HepG2 (cell line): ENCODE results near the gene SLC39A1. TPM values are rescaled to one million over a fixed set of nuclear protein-coding genes. Genes with fewer than 3 reads are reported as not detected.
A peak's percentile ranks its signal among the peaks of the same experiment; 100 is the strongest.

Experiments
- ARNT2 ChIP-seq: sonication (generic); formaldehyde crosslinking; IDR thresholded peaks from 2 replicates; pipeline ENCODE4 v1.8.0; 2022; ENCODE audit warnings: mild to moderate bottlenecking, low read depth, missing genetic modification reagents, moderate library complexity
- ATF4 ChIP-seq, 2 experiments: fragments of 450-650 bp in 1 of 2; sonication (generic) in 1 of 2; formaldehyde crosslinking; IDR thresholded peaks; 2 replicates each; pipeline versions ENCODE4 v1.5.0 to v1.8.0; 2020 to 2022; ENCODE audit warnings: mild to moderate bottlenecking in 1 of 2, missing genetic modification reagents in 1 of 2
- BCLAF1 ChIP-seq: fragments of 450-650 bp; IDR thresholded peaks from 2 replicates; pipeline ENCODE4 v1.6.1; 2017; ENCODE audit warnings: mild to moderate bottlenecking
- EEA1 ChIP-seq: sonication (generic); formaldehyde crosslinking; IDR thresholded peaks from 2 replicates; pipeline ENCODE4 v1.5.1; 2020; ENCODE audit warnings: mild to moderate bottlenecking, missing genetic modification reagents, borderline replicate concordance
- ETV5 ChIP-seq: IDR thresholded peaks from 2 replicates; pipeline ENCODE4 v1.6.1; 2018; ENCODE audit warnings: missing biosample characterization, missing genetic modification reagents, inconsistent platforms, borderline replicate concordance
- FOXK1 ChIP-seq: sonication (generic); formaldehyde crosslinking; IDR thresholded peaks from 2 replicates; pipeline ENCODE4 v1.4.0; 2020; ENCODE audit warnings: low read depth, missing genetic modification reagents, borderline replicate concordance
- GTF3A ChIP-seq: sonication (generic); formaldehyde crosslinking; conservative IDR thresholded peaks from 2 replicates; pipeline ENCODE4 v1.4.0; 2020; ENCODE audit warnings: mild to moderate bottlenecking, missing genetic modification reagents
- HOXA7 ChIP-seq: sonication (generic); formaldehyde crosslinking; IDR thresholded peaks from 2 replicates; pipeline ENCODE4 v1.8.1; 2022; ENCODE audit warnings: mild to moderate bottlenecking, missing genetic modification reagents, moderate library complexity
- IRF9 ChIP-seq: sonication (generic); formaldehyde crosslinking; IDR thresholded peaks from 2 replicates; pipeline ENCODE4 v1.8.0; 2022; ENCODE audit warnings: missing genetic modification reagents, mild to moderate bottlenecking, borderline replicate concordance
- KDM5B ChIP-seq: sonication (generic); formaldehyde crosslinking; IDR thresholded peaks from 2 replicates; pipeline ENCODE4 v1.4.0; 2020; ENCODE audit warnings: missing genetic modification reagents, mild to moderate bottlenecking, borderline replicate concordance
- MAFF ChIP-seq: IDR thresholded peaks from 2 replicates; pipeline ENCODE4 v1.6.1; 2011; ENCODE audit warnings: low read depth, low read length, improper control_type of control experiment
- MED1 ChIP-seq: sonication (generic); formaldehyde crosslinking; IDR thresholded peaks from 2 replicates; pipeline ENCODE4 v1.4.0; 2020; ENCODE audit warnings: missing genetic modification reagents
- NR1H2 ChIP-seq: sonication (generic); formaldehyde crosslinking; IDR thresholded peaks from 2 replicates; pipeline ENCODE4 v1.8.1; 2022; ENCODE audit warnings: low read depth, missing genetic modification reagents, borderline replicate concordance
- SMAD3 ChIP-seq: sonication (generic); formaldehyde crosslinking; IDR thresholded peaks from 2 replicates; pipeline ENCODE4 v1.4.0; 2020; ENCODE audit warnings: missing genetic modification reagents
- SPEN ChIP-seq: sonication (generic); formaldehyde crosslinking; IDR thresholded peaks from 2 replicates; pipeline ENCODE4 v1.5.1; 2020; ENCODE audit warnings: low read depth, mild to moderate bottlenecking, missing genetic modification reagents
- SUZ12 ChIP-seq: fragments of 150-350 bp; IDR thresholded peaks from 2 replicates; pipeline ENCODE4 v1.6.1; 2014; ENCODE audit warnings: low read depth, low read length
- ZNF121 ChIP-seq: sonication (generic); formaldehyde crosslinking; IDR thresholded peaks from 2 replicates; pipeline ENCODE4 v1.5.0; 2020; ENCODE audit warnings: mild to moderate bottlenecking, missing genetic modification reagents
- ZNF329 ChIP-seq: sonication (generic); formaldehyde crosslinking; IDR thresholded peaks from 2 replicates; pipeline ENCODE4 v1.9.0; 2021; ENCODE audit warnings: low read depth, mild to moderate bottlenecking, missing genetic modification reagents
- ZNF672 ChIP-seq: sonication (generic); formaldehyde crosslinking; IDR thresholded peaks from 2 replicates; pipeline ENCODE4 v1.8.1; 2022; ENCODE audit warnings: missing genetic modification reagents
- polyA plus RNA-seq, 8 experiments: library from polyadenylated mRNA; depleted of rRNA in 3 of 8; stranded (reverse) in 7 of 8; unstranded in 1 of 8; fragments of >200 nt; fragmentation: Illumina TruSeq in 4 of 8; extraction: Trizol in 4 of 8; gene quantifications; 2 replicates each; pipeline versions ENCODE4 v1.2.1 to v1.2.3, GENCODE V29; 2011 to 2016; ENCODE audit warnings: low read depth in 4 of 8, missing spikeins in 1 of 8, mixed read lengths in 1 of 8; ENCODE audit not compliant: insufficient read depth in 1 of 8
- total RNA-seq, 5 experiments: library from RNA; depleted of rRNA; stranded (reverse); fragments of >200 nt; fragmentation: Illumina TruSeq; extraction: Trizol; gene quantifications; 2 replicates each; pipeline ENCODE4 v1.2.3, GENCODE V29; 2016; ENCODE audit warnings: low read depth in 1 of 5
- TF ChIP-seq, protein P1 (sequence below): fragments of 450-650 bp; IDR thresholded peaks from 2 replicates; pipeline ENCODE4 v1.6.1; 2016
- TF ChIP-seq, protein P2 (sequence below): IDR thresholded peaks from 2 replicates; pipeline ENCODE4 v1.6.1; 2016; ENCODE audit warnings: low read depth, control low read depth

Gene SLC39A1
- total and polyA plus RNA-seq, 2 of the 13 experiments (the other 11 are each of a cell fraction or from before 2014, with no cell fraction given): 71.2 to 78.4 TPM

- TF ChIP-seq, protein P1, sequence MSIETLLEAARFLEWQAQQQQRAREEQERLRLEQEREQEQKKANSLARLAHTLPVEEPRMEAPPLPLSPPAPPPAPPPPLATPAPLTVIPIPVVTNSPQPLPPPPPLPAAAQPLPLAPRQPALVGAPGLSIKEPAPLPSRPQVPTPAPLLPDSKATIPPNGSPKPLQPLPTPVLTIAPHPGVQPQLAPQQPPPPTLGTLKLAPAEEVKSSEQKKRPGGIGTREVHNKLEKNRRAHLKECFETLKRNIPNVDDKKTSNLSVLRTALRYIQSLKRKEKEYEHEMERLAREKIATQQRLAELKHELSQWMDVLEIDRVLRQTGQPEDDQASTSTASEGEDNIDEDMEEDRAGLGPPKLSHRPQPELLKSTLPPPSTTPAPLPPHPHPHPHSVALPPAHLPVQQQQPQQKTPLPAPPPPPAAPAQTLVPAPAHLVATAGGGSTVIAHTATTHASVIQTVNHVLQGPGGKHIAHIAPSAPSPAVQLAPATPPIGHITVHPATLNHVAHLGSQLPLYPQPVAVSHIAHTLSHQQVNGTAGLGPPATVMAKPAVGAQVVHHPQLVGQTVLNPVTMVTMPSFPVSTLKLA: 0 out of 2 replicates have a peak, but pooled peaks have one; percentile 28
- peak; percentile 75; the same call in 1 of the 2 replicates for TF ChIP-seq KDM5B (CRISPR knock-in tag)
- no peak for TF ChIP-seq ATF4 (CRISPR knock-in tag; IDR thresholded peaks at IDR 0.05)
- TF ChIP-seq ZNF329 (CRISPR knock-in tag): peak; percentile 16; the same call in 1 of the 2 replicates
- TF ChIP-seq ZNF672: no peak
- TF ChIP-seq IRF9 (CRISPR knock-in tag): peak; percentile 85; the same call in 1 of the 2 replicates
- peak; percentile 68 for TF ChIP-seq SPEN (CRISPR knock-in tag)
- TF ChIP-seq ZNF121 (CRISPR knock-in tag): peak; percentile 30; the same call in 1 of the 2 replicates
- no peak for TF ChIP-seq BCLAF1
- peak; percentile 47; the same call in 1 of the 2 replicates for TF ChIP-seq NR1H2 (CRISPR knock-in tag)
- no peak for TF ChIP-seq HOXA7
- TF ChIP-seq MAFF: peak; percentile 28; the same call in 1 of the 2 replicates
- peak; percentile 86 for TF ChIP-seq ETV5
- TF ChIP-seq FOXK1 (CRISPR knock-in tag): peak; percentile 99
- TF ChIP-seq, protein P2, sequence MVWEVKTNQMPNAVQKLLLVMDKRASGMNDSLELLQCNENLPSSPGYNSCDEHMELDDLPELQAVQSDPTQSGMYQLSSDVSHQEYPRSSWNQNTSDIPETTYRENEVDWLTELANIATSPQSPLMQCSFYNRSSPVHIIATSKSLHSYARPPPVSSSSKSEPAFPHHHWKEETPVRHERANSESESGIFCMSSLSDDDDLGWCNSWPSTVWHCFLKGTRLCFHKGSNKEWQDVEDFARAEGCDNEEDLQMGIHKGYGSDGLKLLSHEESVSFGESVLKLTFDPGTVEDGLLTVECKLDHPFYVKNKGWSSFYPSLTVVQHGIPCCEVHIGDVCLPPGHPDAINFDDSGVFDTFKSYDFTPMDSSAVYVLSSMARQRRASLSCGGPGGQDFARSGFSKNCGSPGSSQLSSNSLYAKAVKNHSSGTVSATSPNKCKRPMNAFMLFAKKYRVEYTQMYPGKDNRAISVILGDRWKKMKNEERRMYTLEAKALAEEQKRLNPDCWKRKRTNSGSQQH: peak; percentile 59; the same call in 1 of the 2 replicates
- TF ChIP-seq GTF3A: no peak
- peak; percentile 98 for TF ChIP-seq SUZ12
- TF ChIP-seq EEA1: peak; percentile 79; the same call in 1 of the 2 replicates
- TF ChIP-seq MED1 (CRISPR knock-in tag): peak; percentile 53; the same call in 1 of the 2 replicates
- TF ChIP-seq SMAD3 (CRISPR knock-in tag): 0 out of 2 replicates have a peak, but pooled peaks have one; percentile 32
- peak; percentile 53; the same call in 1 of the 2 replicates for TF ChIP-seq ARNT2 (CRISPR knock-in tag)
Observed at GRCh38 chr1:153958111-153958960, 5.0 kb downstream of the SLC39A1 start, which contains the start of gene CRTC2 (continued).
